ENCODE results near the gene SIGLEC15.

SIGLEC15 gene

DNA sequence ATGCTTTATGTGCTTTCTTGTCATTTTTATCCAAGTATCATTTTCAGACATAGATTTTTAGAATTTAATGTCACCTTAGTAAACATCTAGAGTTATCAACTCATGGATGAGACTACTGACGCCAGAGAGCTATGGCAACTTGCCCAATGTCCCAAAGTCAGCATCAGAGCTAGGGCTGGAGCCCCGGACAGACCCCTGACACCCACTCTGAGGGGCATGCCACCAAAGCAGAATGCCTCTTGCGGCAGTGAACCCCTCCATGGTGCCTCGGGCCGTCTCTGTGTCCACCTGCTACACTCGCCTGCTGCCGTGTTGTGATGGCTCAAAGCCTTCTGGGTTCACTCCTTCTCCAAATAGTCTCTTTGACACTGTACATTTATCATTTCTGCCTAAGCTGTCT, 5.4 kb downstream of the SIGLEC15 start:
- Histone ChIP-seq H3K9me3 (ENCODE audit: insufficient read depth, low read length, severe bottlenecking) (no peaks in the 10 kb centered on the region), H3K36me3 (ENCODE audit: insufficient read depth, low read length) (no peaks in the 10 kb centered on the region), H3K4me2 (ENCODE audit: insufficient read depth, low read length) (no peak overlapping the region), H3K9ac (ENCODE audit: low read depth, low read length) (no peak overlapping the region), H4K20me1 (ENCODE audit: insufficient read depth, low read length) (no peaks in the 10 kb centered on the region), H3K4me3 (ENCODE audit: low read depth in 1 of 2, low read length in 2 of 2) (no peak overlapping the region), H3K79me2 (ENCODE audit: insufficient read depth, low read length) (no peaks in the 10 kb centered on the region), H3K27me3 (ENCODE audit: insufficient read depth, low read length, poor library complexity) (no peaks in the 10 kb centered on the region), H2AFZ (ENCODE audit: low read depth, low read length) (no peak overlapping the region), H3K27ac (ENCODE audit: low read length) (no peak overlapping the region), H3K4me1 (ENCODE audit: insufficient read depth, low read length) (peaks cover 29% of the 10 kb centered on the region)
- ATAC-seq (ENCODE audit: insufficient read depth, low read depth) (no peak), DNase-seq (no peak)
- TF ChIP-seq, protein P1, sequence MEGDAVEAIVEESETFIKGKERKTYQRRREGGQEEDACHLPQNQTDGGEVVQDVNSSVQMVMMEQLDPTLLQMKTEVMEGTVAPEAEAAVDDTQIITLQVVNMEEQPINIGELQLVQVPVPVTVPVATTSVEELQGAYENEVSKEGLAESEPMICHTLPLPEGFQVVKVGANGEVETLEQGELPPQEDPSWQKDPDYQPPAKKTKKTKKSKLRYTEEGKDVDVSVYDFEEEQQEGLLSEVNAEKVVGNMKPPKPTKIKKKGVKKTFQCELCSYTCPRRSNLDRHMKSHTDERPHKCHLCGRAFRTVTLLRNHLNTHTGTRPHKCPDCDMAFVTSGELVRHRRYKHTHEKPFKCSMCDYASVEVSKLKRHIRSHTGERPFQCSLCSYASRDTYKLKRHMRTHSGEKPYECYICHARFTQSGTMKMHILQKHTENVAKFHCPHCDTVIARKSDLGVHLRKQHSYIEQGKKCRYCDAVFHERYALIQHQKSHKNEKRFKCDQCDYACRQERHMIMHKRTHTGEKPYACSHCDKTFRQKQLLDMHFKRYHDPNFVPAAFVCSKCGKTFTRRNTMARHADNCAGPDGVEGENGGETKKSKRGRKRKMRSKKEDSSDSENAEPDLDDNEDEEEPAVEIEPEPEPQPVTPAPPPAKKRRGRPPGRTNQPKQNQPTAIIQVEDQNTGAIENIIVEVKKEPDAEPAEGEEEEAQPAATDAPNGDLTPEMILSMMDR (IDR thresholded peaks at IDR 0.05; ENCODE audit: borderline replicate concordance, extremely low read depth, low read length, poor library complexity, severe bottlenecking) = no peak
- TF ChIP-seq EZH2 (IDR thresholded peaks at IDR 0.05; ENCODE audit: borderline replicate concordance, low read depth, low read length, severe bottlenecking) = no peak

DNA sequence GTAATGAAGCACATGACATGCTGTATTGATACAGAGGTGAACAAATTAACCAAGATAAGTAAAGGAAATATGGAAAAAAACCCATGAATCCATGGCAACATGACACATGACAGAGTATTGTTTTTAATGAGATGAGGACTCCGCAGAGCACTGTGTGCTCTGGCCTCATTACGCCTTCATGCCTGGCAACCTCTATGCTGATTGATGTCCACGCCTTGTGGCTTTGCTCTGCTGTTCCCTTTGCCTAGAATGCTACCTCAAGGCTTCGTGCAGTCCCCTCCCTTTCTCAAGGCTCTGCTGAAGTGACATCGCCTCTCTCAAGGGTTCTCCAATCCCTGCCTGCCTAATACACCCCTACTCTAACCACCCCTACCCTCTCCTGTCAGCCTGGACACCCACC, 8.4 kb downstream of the SIGLEC15 start:
- DNase-seq = no peak
- Histone ChIP-seq H2AFZ (ENCODE audit: low read depth, low read length) (no peak overlapping the region), H3K79me2 (ENCODE audit: insufficient read depth, low read length) (no peaks in the 10 kb centered on the region), H3K27ac (ENCODE audit: low read length) (no peak overlapping the region), H4K20me1 (ENCODE audit: insufficient read depth, low read length) (no peaks in the 10 kb centered on the region), H3K4me1 (ENCODE audit: insufficient read depth, low read length) (peaks cover 7% of the 10 kb centered on the region), H3K9me3 (ENCODE audit: insufficient read depth, low read length, severe bottlenecking) (no peaks in the 10 kb centered on the region), H3K9ac (ENCODE audit: low read depth, low read length) (no peak overlapping the region), H3K36me3 (ENCODE audit: insufficient read depth, low read length) (no peaks in the 10 kb centered on the region), H3K4me2 (ENCODE audit: insufficient read depth, low read length) (no peak overlapping the region), H3K27me3 (ENCODE audit: insufficient read depth, low read length, poor library complexity) (no peaks in the 10 kb centered on the region), H3K4me3 (ENCODE audit: low read depth in 1 of 2, low read length in 2 of 2) (no peak overlapping the region)
- TF ChIP-seq EZH2 (IDR thresholded peaks at IDR 0.05; ENCODE audit: borderline replicate concordance, low read depth, low read length, severe bottlenecking) = no peak
- TF ChIP-seq, protein P1 (IDR thresholded peaks at IDR 0.05; ENCODE audit: borderline replicate concordance, extremely low read depth, low read length, poor library complexity, severe bottlenecking) = no peak
- ATAC-seq (ENCODE audit: insufficient read depth, low read depth) = no peak

DNA sequence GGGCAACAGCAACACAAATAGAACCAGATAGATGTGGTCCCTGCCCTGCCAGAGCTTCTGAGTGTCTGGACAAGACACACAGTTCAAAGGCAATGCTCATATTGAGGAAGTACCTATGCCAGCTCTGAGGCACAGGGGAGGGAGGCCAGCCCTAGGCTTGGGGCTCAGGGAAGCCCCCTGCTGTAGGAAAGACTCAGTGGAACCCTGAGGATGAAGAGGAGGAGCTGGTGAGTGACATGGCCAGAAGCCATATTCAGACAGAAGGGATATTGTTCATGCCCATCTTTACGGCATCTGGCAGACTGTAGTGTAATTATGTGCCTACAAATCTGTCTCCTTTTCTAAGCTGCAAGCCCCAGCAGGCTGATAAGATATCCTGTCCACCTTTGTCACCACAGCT, 8.8 kb downstream of the SIGLEC15 start:
- ATAC-seq (ENCODE audit: insufficient read depth, low read depth) (0 out of 3 replicates have a peak, but pooled peaks have one; percentile 19), DNase-seq (no peak)
- Histone ChIP-seq H4K20me1 (ENCODE audit: insufficient read depth, low read length) (no peaks in the 10 kb centered on the region), H3K27ac (ENCODE audit: low read length) (no peak overlapping the region), H3K36me3 (ENCODE audit: insufficient read depth, low read length) (no peaks in the 10 kb centered on the region), H3K27me3 (ENCODE audit: insufficient read depth, low read length, poor library complexity) (no peaks in the 10 kb centered on the region), H3K4me3 (ENCODE audit: low read depth in 1 of 2, low read length in 2 of 2) (no peak overlapping the region), H3K4me2 (ENCODE audit: insufficient read depth, low read length) (no peak overlapping the region), H3K79me2 (ENCODE audit: insufficient read depth, low read length) (no peaks in the 10 kb centered on the region), H3K9ac (ENCODE audit: low read depth, low read length) (no peak overlapping the region), H3K9me3 (ENCODE audit: insufficient read depth, low read length, severe bottlenecking) (no peaks in the 10 kb centered on the region), H2AFZ (ENCODE audit: low read depth, low read length) (no peak overlapping the region), H3K4me1 (ENCODE audit: insufficient read depth, low read length) (peaks cover 3% of the 10 kb centered on the region)
- TF ChIP-seq, protein P1 (IDR thresholded peaks at IDR 0.05; ENCODE audit: borderline replicate concordance, extremely low read depth, low read length, poor library complexity, severe bottlenecking) = no peak
- TF ChIP-seq EZH2 (IDR thresholded peaks at IDR 0.05; ENCODE audit: borderline replicate concordance, low read depth, low read length, severe bottlenecking) = no peak
